ENCODE measurements around the gene DSP. TPM values are rescaled to one million over a fixed set of nuclear protein-coding genes. Genes with fewer than 3 reads are reported as not detected.

DSP gene
- polyA plus RNA-seq, 1 donor (not counting 4 experiments of a cell fraction or from before 2014, with no cell fraction given): 255 TPM

GRCh38 chr6:7629321-7629720 lies 87.8 kb downstream of the DSP start:
- H3K4me2 ChIP-seq (ENCODE audit: control insufficient read depth, extremely low read depth, insufficient read depth, low read depth, low read length): no peak overlapping the region
- no peaks in the 10 kb centered on the region for H3K9me3 ChIP-seq (ENCODE audit: control insufficient read depth, low read depth, low read length)
- H3K4me3 ChIP-seq (ENCODE audit: control insufficient read depth in 2 of 3, extremely low read depth in 1 of 3, insufficient read depth in 2 of 3, low read depth in 1 of 3, low read length in 3 of 3): no peak overlapping the region
- no peaks in the 10 kb centered on the region for H3K27me3 ChIP-seq (ENCODE audit: control insufficient read depth, extremely low read depth, insufficient read depth, low read length)
- dilution Hi-C loops (cut with MboI; ENCODE audit: extremely low pct_ligation_motif_present, low sequenced_read_pairs): no loop called here
- TF ChIP-seq CTCF (optimal IDR thresholded peaks at IDR 0.05 in 1 of 3, IDR thresholded peaks at IDR 0.05 in 1 of 3, conservative IDR thresholded peaks at IDR 0.05 in 1 of 3; ENCODE audit: extremely low read depth in 1 of 3, insufficient read depth in 2 of 3, low read length in 3 of 3) (no peak), EZH2 (IDR thresholded peaks at IDR 0.05; ENCODE audit: low read length) (no peak)
- no peaks in the 10 kb centered on the region for H3K9me1 ChIP-seq (ENCODE audit: control insufficient read depth, extremely low read depth, insufficient read depth, low read length)
- FAIRE-seq: no peak
- H3K36me3 ChIP-seq (ENCODE audit: control insufficient read depth in 2 of 2, extremely low read depth in 1 of 2, insufficient read depth in 2 of 2, low read length in 2 of 2): no peaks in the 10 kb centered on the region
- H3K4me1 ChIP-seq (ENCODE audit: control insufficient read depth, extremely low read depth, insufficient read depth, low read length): no peaks in the 10 kb centered on the region
- H4K20me1 ChIP-seq (ENCODE audit: control insufficient read depth, extremely low read depth, insufficient read depth, low read length): no peaks in the 10 kb centered on the region
- no peak overlapping the region for H2AFZ ChIP-seq (ENCODE audit: control insufficient read depth, low read length)
- H3K79me2 ChIP-seq (ENCODE audit: control insufficient read depth, insufficient read depth, low read length): no peaks in the 10 kb centered on the region
- H3K27ac ChIP-seq (ENCODE audit: control insufficient read depth, insufficient read depth, low read length): no peak overlapping the region
- no peak for DNase-seq (ENCODE audit: low read depth, low spot score)
- no peak overlapping the region for H3K9ac ChIP-seq (ENCODE audit: control insufficient read depth, extremely low read depth, insufficient read depth, low read length)

- H3K4me2 ChIP-seq (ENCODE audit: control insufficient read depth, extremely low read depth, insufficient read depth, low read depth, low read length): no peak overlapping the region
- H3K4me3 ChIP-seq (ENCODE audit: control insufficient read depth in 2 of 3, extremely low read depth in 1 of 3, insufficient read depth in 2 of 3, low read depth in 1 of 3, low read length in 3 of 3): no peak overlapping the region
- H3K27ac ChIP-seq (ENCODE audit: control insufficient read depth, insufficient read depth, low read length): no peak overlapping the region
- no peaks in the 10 kb centered on the region for H3K36me3 ChIP-seq (ENCODE audit: control insufficient read depth in 2 of 2, extremely low read depth in 1 of 2, insufficient read depth in 2 of 2, low read length in 2 of 2)
- no peak for FAIRE-seq
- dilution Hi-C loops (cut with MboI; ENCODE audit: extremely low pct_ligation_motif_present, low sequenced_read_pairs): no loop called here
- H3K27me3 ChIP-seq (ENCODE audit: control insufficient read depth, extremely low read depth, insufficient read depth, low read length): no peaks in the 10 kb centered on the region
- H3K4me1 ChIP-seq (ENCODE audit: control insufficient read depth, extremely low read depth, insufficient read depth, low read length): no peaks in the 10 kb centered on the region
- H2AFZ ChIP-seq (ENCODE audit: control insufficient read depth, low read length): no peak overlapping the region
- no peaks in the 10 kb centered on the region for H3K9me1 ChIP-seq (ENCODE audit: control insufficient read depth, extremely low read depth, insufficient read depth, low read length)
- H3K9me3 ChIP-seq (ENCODE audit: control insufficient read depth, low read depth, low read length): no peaks in the 10 kb centered on the region
- no peak overlapping the region for H3K9ac ChIP-seq (ENCODE audit: control insufficient read depth, extremely low read depth, insufficient read depth, low read length)
- no peak for TF ChIP-seq EZH2 (IDR thresholded peaks at IDR 0.05; ENCODE audit: low read length)
- TF ChIP-seq CTCF (optimal IDR thresholded peaks at IDR 0.05 in 1 of 3, IDR thresholded peaks at IDR 0.05 in 1 of 3, conservative IDR thresholded peaks at IDR 0.05 in 1 of 3; ENCODE audit: extremely low read depth in 1 of 3, insufficient read depth in 2 of 3, low read length in 3 of 3): no peak
- H3K79me2 ChIP-seq (ENCODE audit: control insufficient read depth, insufficient read depth, low read length): no peaks in the 10 kb centered on the region
- DNase-seq (ENCODE audit: low read depth, low spot score): no peak
- no peaks in the 10 kb centered on the region for H4K20me1 ChIP-seq (ENCODE audit: control insufficient read depth, extremely low read depth, insufficient read depth, low read length)
These were observed 89.3 kb downstream of the DSP start for GRCh38 chr6:7630792-7631191.

All from keratinocyte (primary cell).